Esophagus muscularis mucosa (tissue), 4 donors: ENCODE data around the gene GCNA.

Experiments
- CTCF ChIP-seq, 3 experiments: fragments of 200-600 bp in 2 of 3; fragments of 450-650 bp in 1 of 3; sonication (generic) in 2 of 3; IDR thresholded peaks; one replicate each; pipeline ENCODE4 v1.5.1; 2017 to 2019; ENCODE audit warnings: antibody characterized with exemption in 3 of 3, mild to moderate bottlenecking in 2 of 3, moderate library complexity in 1 of 3
- EP300 ChIP-seq: sonication (generic); formaldehyde crosslinking; IDR thresholded peaks from one replicate; pipeline ENCODE4 v1.6.1; 2017; ENCODE audit warnings: antibody characterized with exemption
- POLR2A ChIP-seq: fragments of 450-650 bp; IDR thresholded peaks from one replicate; pipeline ENCODE4 v1.6.1; 2017; ENCODE audit warnings: antibody characterized with exemption, moderate library complexity, mild to moderate bottlenecking, low read depth
- POLR2AphosphoS5 ChIP-seq, 2 donors: sonication (generic); formaldehyde crosslinking; IDR thresholded peaks; one replicate each; pipeline ENCODE4 v1.6.1; 2017; ENCODE audit warnings: antibody characterized with exemption in 2 of 2

- no peak for TF ChIP-seq POLR2A
- no peak for TF ChIP-seq POLR2AphosphoS5 (IDR thresholded peaks at IDR 0.05)
- no peak for TF ChIP-seq EP300
- TF ChIP-seq CTCF (IDR thresholded peaks at IDR 0.05): no peak
These were observed 46.0 kb upstream of the GCNA start for GRCh38 chrX:71532078-71532752.
